GM18867 (cell line): Measurements from ENCODE around the gene CHCHD3.

Source experiments
- ATAC-seq: cut with Tn5 transposase; IDR thresholded peaks from one replicate; pipeline ENCODE4 v1.9.1; 2021; ENCODE audit warnings: mild to moderate bottlenecking, moderate library complexity; ENCODE audit not compliant: unreplicated experiment

Gene CHCHD3

GRCh38 chr7:132782777-132783640 is 298.9 kb downstream of the CHCHD3 start:
- no peak for ATAC-seq

DNA sequence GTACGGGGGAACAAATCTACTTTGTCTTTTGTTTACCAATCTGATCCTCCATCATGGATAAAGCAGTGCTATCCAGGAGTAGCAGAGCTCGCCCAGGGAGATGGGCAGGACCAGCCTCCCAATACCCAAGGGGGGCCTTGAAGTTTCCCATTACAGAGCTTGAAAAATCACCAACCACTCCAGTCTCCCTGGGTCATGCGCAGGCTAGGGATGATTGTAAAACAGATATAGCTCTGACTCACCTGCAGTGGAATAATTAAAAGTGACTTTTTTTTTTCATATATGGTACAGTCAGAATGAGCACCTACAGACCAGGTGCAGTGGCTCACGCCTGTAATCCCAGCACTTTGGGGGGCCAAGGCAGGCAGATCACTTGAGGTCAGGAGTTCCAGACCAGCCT is 301.1 kb downstream of the CHCHD3 start:
- no peak for ATAC-seq

DNA sequence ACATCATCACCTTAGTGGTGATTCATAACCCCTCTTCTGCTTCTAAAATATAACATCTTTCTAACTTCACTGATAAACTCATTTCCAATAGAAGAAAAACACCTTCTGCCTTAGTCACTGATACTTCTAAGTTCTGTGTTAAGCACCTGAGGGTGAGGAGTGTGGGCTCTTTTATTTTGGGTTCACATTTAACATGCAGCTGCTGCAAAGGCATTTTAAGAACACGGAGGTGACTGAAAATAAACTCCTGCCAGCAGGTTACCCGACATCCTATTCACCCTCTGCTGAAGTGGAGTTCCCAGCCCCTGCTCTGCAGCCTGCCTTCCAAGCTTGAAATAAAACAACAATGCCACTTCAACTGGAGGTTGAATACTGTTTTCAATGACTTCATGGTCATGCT is 302.7 kb downstream of the CHCHD3 start:
- ATAC-seq, result no peak

DNA sequence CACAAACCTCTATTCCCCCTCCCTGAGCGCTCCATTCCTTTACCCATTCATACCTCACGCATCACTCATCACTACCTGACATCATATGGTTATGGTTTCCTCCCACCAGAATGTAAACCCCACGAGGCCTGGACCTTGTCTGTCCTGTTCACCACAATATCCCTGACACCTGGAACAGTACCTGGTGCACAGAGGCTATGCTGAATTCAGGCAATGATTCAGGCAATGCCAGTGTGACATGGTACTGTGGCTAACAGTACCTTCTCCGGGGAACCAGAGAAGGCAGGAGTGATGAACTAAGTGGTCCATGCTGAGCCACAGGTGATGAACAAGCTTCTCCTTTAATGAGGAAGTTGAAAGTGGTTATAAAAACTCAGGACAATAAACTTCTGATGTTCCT is 303.1 kb downstream of the CHCHD3 start:
- ATAC-seq, result no peak

- ATAC-seq, result no peak
Measured at GRCh38 chr7:132777956-132778355, 303.9 kb downstream of the CHCHD3 start.

- no peak for ATAC-seq
Measured at GRCh38 chr7:132777414-132777813, 304.5 kb downstream of the CHCHD3 start.

GRCh38 chr7:132776048-132776620 is 305.8 kb downstream of the CHCHD3 start:
- no peak for ATAC-seq

DNA sequence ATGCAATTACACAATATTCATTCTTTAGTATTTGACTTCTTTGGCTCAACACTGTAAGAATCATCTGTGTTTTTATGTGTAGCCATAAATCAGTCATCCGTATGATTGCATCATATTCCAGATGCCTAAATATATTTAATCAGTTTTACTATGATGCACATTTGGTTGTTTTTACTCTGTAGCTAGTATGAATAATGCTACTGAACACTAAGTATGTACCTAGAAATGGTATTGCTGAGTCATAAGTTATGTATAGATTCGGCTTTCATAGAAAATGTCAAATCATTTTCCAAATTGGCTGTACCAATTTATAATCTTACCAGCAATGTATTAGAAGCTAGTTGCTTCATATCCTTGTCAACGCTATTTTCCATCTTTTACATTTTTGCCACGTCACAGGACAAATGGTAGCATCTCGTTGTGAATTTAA is 308.3 kb downstream of the CHCHD3 start:
- no peak for ATAC-seq

GRCh38 chr7:132771301-132771730 is 310.6 kb downstream of the CHCHD3 start:
- no peak for ATAC-seq

DNA sequence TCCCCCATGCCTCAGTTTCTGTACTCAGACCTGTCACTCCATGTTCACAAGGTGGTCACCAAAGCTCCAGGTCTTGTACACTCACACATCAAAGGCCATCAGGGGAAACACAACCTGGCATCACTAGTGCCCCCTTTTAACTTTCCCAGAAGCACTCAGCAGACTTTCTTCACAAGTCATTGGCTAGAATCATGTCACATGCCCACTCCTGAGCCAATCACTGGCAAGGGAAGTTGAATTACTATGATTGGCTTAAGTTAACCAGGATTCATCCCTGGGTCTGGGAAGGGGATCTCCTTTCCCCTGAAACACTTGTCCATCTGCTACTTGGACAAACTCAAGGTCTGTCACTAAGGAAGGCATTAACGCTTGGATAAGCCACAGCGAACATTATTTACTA is 311.8 kb downstream of the CHCHD3 start:
- no peak for ATAC-seq

DNA sequence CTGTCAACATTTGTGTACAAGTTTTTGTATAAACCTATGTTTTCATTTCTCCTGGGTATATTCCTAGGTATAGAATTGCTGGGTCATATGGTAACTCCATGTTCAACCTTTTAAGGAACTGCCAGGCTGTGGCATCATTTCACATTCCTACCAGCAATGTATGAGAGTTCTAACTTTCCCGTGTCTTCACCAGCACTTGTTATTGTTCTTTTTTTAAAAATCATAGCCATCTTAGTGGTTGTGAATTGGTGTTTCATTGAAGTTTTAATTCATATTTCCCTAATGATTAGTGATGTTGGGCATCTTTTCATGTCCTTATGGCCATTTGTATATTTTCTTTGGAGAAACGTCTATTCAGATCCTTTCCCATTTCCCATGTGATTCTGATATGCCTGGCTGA is 312.6 kb downstream of the CHCHD3 start:
- ATAC-seq, result no peak

DNA sequence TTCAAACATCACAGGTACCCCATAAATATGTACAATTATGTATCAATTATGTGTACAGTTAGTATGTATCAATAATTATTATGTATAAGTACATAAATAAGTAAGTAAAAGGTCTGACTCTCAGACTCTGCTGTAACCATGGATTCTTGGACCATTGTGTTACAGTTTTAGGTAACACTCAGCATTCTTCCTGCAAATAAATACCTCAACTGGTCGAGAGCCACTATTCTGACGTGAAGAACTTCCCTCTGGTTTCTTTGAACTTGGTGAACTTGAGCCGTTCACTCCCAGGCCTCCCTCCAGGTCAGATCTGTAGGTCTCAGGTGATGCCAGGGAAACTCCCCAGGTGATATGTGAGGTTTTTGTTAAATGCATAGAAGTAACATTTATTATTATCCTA is 313.8 kb downstream of the CHCHD3 start:
- no peak for ATAC-seq

GRCh38 chr7:132767378-132767777 is 314.5 kb downstream of the CHCHD3 start:
- ATAC-seq, result no peak

GRCh38 chr7:132766660-132767059 is 315.2 kb downstream of the CHCHD3 start:
- ATAC-seq, result no peak

DNA sequence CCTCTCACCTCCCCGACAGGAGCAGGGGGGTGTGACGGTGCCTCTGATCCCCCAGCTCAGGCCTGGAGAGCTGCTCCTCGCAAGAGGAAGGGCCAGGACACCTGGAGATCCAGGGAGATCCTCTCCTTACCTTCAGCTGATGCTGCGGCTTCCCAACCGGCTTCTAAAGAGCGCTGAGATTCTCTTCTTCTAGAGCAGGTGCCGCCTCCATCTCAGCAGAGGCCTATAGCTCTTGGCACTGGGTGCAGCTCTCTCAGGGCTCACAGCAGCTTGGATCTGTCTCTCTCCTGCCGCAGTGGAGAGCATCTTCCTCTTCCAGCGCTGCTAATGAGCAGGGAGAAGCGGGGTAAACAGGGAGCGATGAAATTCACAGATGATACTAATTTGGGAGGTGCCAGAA is 316.0 kb downstream of the CHCHD3 start:
- no peak for ATAC-seq

DNA sequence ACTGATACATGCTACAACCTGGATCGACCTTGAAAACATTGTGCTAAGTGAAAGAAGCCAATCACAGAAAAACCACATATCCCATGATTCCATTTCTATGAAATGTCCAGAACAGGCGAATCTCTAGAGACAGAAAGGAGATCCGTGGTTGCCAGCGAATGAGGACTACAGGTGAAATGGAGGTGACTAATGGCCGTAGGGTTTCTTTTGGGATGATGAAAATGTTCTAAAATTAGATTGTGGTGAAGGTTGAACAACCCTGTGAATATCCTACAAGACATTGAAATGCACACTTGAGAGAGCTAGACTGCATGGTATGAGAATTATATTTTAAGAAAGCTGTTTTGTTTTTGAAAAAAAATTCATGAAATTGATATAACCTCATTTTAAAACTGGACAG is 317.1 kb downstream of the CHCHD3 start:
- ATAC-seq, result no peak

- ATAC-seq, result no peak
Measured at GRCh38 chr7:132760866-132761265, 321.0 kb downstream of the CHCHD3 start.

DNA sequence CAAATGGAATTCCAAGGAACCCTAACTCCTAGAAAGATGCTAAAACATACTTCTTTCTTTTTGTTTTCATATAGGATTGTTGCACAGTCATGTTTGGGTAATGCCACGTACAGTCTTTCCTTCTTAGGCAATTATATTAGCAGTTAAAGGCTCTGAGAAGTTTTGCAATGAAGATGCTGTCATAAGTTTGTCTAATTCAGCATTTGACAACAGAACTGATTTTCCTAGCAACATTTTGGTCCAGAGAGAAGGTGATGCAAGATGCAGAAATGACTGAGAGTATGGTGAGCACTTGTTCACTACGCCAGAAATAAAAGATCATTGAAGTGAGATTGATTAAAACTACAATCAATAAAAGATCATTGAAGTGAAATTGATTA is 321.7 kb downstream of the CHCHD3 start:
- no peak for ATAC-seq

- no peak for ATAC-seq
Measured at GRCh38 chr7:132759482-132760243, 322.2 kb downstream of the CHCHD3 start.

- no peak for ATAC-seq
Measured at GRCh38 chr7:132758986-132759385, 322.9 kb downstream of the CHCHD3 start.

DNA sequence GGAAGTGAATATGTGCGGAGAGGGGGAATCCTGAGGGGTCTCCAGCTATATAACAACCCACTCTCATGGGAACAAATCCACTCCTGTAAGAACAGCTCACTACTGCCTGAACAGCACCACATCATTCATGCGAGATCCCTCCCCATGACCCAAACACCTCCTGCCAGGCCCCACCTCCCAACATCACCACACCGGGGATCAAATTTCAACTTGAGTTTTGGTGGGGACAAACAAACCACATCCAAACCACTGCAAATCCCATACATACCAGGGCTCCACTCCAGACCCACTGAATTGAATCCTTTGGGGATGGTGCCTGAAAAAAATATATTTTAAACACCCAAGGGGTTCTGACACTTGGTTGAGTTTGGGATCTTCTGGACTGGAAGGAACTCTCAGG is 324.1 kb downstream of the CHCHD3 start:
- no peak for ATAC-seq

DNA sequence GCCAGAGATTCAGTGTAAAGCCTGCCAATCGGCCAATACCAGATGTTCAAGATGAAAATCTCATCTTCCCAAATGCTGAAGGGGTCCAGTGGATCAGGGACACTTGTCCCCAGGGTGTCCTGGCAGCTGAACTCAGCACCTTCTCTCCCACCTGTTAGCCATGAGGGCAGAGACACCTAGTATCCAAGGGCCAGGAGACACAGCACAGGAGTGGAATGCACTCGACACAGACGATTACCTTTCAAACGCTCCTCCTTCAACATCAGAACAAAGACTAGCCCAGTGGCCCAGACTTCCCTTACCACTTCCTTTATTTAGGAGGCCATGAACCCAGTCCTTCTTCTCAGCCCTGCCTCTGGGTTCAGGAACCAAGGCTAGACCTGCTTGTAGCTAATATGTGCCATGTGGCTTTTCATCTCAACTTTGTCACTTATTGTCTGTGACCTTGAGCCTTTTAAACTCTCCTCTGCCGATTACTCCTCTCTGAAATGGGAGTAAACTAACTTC is 325.4 kb downstream of the CHCHD3 start:
- ATAC-seq, result no peak
